ENCODE data around the gene ELP4.
"Not testable (repeated sequence)": the region's sequence is repeated elsewhere in the genome, so short reads cannot be mapped to it uniquely, and the experiment has no call there.

Gene ELP4

GRCh38 chr11:31535479-31535878 lies 25.9 kb downstream of the ELP4 start:
- TF ChIP-seq, protein P1, sequence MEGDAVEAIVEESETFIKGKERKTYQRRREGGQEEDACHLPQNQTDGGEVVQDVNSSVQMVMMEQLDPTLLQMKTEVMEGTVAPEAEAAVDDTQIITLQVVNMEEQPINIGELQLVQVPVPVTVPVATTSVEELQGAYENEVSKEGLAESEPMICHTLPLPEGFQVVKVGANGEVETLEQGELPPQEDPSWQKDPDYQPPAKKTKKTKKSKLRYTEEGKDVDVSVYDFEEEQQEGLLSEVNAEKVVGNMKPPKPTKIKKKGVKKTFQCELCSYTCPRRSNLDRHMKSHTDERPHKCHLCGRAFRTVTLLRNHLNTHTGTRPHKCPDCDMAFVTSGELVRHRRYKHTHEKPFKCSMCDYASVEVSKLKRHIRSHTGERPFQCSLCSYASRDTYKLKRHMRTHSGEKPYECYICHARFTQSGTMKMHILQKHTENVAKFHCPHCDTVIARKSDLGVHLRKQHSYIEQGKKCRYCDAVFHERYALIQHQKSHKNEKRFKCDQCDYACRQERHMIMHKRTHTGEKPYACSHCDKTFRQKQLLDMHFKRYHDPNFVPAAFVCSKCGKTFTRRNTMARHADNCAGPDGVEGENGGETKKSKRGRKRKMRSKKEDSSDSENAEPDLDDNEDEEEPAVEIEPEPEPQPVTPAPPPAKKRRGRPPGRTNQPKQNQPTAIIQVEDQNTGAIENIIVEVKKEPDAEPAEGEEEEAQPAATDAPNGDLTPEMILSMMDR (IDR thresholded peaks at IDR 0.05), result no peak
- no peak for DNase-seq (ENCODE audit: low spot score)
- no peak overlapping the region for H3K27ac ChIP-seq
- no peak overlapping the region for H3K4me3 ChIP-seq

DNA sequence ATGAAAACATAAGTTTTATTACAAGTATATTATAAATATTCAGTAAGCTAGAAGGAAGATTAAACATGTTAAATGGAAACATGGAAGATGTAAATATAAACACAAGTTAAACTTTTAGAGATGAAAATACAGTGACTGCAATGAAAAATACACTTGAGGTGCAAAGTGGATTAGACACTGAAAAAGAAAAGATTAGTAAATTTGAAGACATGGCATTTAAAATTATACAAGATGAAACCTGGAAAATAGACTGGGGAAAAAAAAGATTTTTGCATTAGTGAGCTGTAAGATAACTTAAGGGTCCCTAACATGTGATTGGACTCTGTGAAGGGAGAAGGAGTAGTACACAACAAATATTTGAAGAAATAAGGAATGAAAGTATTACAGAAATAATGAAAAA lies 33.3 kb downstream of the ELP4 start:
- Histone ChIP-seq H3K27ac (no peak overlapping the region), H3K4me3 (no peak overlapping the region)
- TF ChIP-seq, protein P1 (IDR thresholded peaks at IDR 0.05), result no peak
- DNase-seq (ENCODE audit: low spot score), result no peak

- Histone ChIP-seq H3K4me3 (no peak overlapping the region), H3K27ac (no peak overlapping the region)
- TF ChIP-seq, protein P1 (IDR thresholded peaks at IDR 0.05), result no peak
- no peak for DNase-seq (ENCODE audit: low spot score)
Observed at GRCh38 chr11:31555938-31556337, 46.4 kb downstream of the ELP4 start.

DNA sequence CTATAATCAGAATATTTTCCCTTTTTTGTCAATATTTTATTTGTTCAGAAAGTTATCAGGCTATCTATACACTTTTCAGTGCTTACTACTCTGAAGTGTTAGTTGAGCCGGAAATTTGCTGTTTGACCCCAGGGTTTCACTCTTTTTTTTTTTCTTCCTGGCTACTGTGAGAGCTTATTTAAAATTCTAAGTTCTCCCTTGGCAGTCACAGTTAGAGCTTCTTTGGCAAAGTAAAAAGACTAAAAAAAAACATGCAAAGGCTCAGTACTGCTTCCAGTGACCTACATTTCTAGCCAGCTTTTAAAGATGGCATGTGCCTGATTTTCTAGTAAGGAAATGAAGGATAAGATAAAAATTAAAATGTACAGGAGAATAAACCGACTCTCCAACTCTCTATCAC lies 48.4 kb downstream of the ELP4 start:
- TF ChIP-seq, protein P1 (IDR thresholded peaks at IDR 0.05), result no peak
- Histone ChIP-seq H3K27ac (no peak overlapping the region), H3K4me3 (no peak overlapping the region)
- DNase-seq (ENCODE audit: low spot score), result no peak

DNA sequence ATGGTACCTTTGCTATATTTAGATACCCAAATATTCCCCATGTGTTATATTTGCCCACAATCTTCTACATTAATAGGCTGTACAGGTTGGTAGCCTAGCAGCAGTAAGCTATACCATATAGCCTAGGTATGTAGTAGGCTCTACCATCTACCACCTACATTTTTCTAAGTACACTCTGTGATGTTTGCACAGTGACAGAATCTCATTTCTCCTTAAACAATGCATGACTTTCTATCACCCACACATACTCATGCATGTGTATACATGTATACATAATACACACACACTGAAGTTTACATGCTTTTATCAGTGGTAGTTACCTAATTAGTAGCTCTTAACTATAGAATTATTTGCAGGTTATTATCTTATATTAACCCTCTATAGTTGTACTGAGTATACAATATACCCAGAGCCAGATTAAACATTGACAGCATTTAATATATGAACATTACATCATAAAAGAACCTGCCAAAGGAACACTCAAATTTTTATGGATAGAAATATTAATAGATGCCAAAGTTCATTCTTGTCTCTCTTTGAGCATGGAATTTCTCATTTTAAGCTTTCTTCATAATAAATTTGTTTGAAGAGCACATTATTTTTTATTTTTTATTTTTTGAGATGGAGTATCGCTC lies 51.4 kb downstream of the ELP4 start:
- TF ChIP-seq, protein P1 (IDR thresholded peaks at IDR 0.05), result no peak
- H3K4me3 ChIP-seq, result no peak overlapping the region
- DNase-seq (ENCODE audit: low spot score), result no peak
- H3K27ac ChIP-seq, result no peak overlapping the region

DNA sequence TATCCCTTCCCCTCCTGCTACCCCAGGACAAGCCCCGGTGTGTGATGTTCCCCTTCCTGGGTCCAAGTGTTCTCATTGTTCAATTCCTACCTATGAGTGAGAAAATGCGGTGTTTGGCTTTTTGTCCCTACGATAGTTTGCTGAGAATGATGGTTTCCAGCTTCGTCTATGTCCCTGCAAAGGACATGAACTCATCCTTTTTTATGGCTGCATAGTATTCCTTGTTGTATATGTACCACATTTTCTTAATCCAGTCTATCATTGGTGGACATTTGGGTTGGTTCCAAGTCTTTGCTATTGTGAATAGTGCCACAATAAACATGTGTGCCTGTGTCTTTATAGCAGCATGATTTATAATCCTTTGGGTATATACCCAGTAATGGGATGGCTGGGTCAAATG lies 55.0 kb downstream of the ELP4 start:
- H3K27ac ChIP-seq; H3K4me3 ChIP-seq; DNase-seq (ENCODE audit: low spot score): not testable (repeated sequence)

DNA sequence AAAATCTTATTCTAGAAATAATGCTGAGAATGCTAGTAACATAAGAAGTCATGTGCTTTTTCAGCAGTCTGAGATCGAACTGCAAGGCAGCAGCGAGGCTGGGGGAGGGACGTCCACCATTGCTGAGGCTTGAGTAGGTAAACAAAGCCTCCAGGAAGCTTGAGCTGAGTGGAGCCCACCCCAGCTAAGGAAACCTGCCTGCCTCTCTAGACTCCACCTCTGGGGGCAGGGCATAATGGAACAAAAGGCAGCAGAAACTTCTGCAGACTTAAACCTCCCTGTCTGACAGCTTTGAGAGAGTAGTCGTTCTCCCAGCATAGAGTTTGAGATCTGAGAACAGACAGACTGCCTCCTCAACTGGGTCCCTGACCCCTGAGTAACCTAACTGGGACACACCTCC lies 64.6 kb downstream of the ELP4 start:
- H3K4me3 ChIP-seq; H3K27ac ChIP-seq; DNase-seq (ENCODE audit: low spot score): not testable (repeated sequence)

GRCh38 chr11:31575764-31576163 lies 66.2 kb downstream of the ELP4 start:
- DNase-seq (ENCODE audit: low spot score); H3K27ac ChIP-seq; H3K4me3 ChIP-seq: not testable (repeated sequence)

- H3K27ac ChIP-seq; H3K4me3 ChIP-seq; DNase-seq (ENCODE audit: low spot score): not testable (repeated sequence)
Observed at GRCh38 chr11:31579412-31579811, 69.8 kb downstream of the ELP4 start.

All from coronary artery (tissue), 2 donors.